ENCODE data around the gene SNCG. TPM values are rescaled to one million over a fixed set of nuclear protein-coding genes. Genes with fewer than 3 reads are reported as not detected.

Gene SNCG
- total RNA-seq = 10 to 100 TPM in 2 of 4 donors, 1 to 10 TPM in 2; 5.3 to 32.4 (median 11.4) TPM

DNA sequence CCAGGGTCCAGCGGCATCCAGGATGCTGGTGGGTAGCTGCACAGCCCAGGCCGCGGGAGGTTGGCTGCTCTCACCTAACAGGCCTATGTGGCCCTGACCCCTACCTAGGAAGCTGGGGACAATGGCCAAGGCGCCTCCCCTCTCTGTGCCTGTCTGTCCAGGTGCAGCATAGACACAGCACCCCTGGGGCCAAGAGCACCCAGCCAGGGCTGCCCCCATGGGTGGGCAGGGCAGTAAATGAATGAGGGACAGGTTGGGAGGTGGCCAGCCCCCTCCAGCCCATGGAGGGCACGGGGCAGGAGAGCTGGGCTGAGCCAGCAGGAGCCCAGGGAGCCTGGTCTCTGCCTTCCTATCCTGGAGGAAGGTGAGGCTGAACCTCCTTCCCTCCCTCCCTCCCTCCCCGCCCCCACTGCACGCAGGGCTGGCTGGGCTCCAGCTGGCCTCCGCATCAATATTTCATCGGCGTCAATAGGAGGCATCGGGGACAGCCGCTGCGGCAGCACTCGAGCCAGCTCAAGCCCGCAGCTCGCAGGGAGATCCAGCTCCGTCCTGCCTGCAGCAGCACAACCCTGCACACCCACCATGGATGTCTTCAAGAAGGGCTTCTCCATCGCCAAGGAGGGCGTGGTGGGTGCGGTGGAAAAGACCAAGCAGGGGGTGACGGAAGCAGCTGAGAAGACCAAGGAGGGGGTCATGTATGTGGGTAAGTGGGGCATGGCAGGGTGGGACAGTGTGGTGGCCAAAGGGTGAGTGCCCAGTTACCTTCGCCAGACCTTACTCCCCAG, at the start of gene SNCG:
Gene SNCG, plus strand, starts transcription at position 484 of the 785 bp plus-strand sequence. Its CDS starts 99 bp downstream, at position 583.
- no peak for DNase-seq
- no peaks in the 10 kb centered on the region for H3K27me3 ChIP-seq
- H3K4me1 ChIP-seq = peaks cover 32 to 98% (median 52%) of the 10 kb centered on the region in 3 donors
- intact Hi-C loops (cut with DNase I) = no loop called here
- peak within 1 kb of the TSS; percentile 14 to 54 (median 36) for H3K4me3 ChIP-seq
- H3K36me3 ChIP-seq = no peaks in the 10 kb centered on the region
- TF ChIP-seq, protein P1, sequence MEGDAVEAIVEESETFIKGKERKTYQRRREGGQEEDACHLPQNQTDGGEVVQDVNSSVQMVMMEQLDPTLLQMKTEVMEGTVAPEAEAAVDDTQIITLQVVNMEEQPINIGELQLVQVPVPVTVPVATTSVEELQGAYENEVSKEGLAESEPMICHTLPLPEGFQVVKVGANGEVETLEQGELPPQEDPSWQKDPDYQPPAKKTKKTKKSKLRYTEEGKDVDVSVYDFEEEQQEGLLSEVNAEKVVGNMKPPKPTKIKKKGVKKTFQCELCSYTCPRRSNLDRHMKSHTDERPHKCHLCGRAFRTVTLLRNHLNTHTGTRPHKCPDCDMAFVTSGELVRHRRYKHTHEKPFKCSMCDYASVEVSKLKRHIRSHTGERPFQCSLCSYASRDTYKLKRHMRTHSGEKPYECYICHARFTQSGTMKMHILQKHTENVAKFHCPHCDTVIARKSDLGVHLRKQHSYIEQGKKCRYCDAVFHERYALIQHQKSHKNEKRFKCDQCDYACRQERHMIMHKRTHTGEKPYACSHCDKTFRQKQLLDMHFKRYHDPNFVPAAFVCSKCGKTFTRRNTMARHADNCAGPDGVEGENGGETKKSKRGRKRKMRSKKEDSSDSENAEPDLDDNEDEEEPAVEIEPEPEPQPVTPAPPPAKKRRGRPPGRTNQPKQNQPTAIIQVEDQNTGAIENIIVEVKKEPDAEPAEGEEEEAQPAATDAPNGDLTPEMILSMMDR (IDR thresholded peaks at IDR 0.05) = no peak
- TF ChIP-seq POLR2A (IDR thresholded peaks at IDR 0.05) = no peak
- H3K9me3 ChIP-seq = no peaks in the 10 kb centered on the region
- H3K27ac ChIP-seq = peak within 1 kb of the TSS; percentile 42 to 86 (median 78)
- 29 to 60% methylated on average over 1 to 2 of the region's 22 CpGs for whole genome bisulfite sequencing, 2 donors

DNA sequence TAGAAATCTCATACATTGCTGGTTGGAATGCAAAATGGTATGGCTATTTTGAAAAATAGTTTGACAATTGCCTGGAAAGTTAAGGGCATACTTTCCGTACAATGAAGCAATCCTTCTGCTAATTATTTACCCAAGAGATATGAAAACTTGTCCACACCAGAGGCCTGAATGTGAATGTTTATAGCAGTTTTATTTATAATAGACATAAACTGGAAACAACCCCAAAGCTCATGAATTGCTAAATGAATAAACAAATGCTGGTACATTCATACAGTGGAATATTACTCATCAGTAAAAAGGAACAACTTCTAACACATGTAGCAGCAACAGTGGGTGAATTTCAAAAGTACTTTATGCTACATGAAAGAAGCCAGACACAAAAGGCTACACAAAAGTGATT, 43.7 kb upstream of the SNCG start:
- no peak for TF ChIP-seq POLR2A (IDR thresholded peaks at IDR 0.05)
- TF ChIP-seq, protein P1 (IDR thresholded peaks at IDR 0.05) = no peak
- WGBS, 2 donors = 76 to 94% methylated on average over 1 of the region's 1 CpG
- Histone ChIP-seq H3K27me3 (no peaks in the 10 kb centered on the region), H3K4me1 (peaks cover 0 to 8% (median 6%) of the 10 kb centered on the region in 3 donors), H3K9me3 (no peaks in the 10 kb centered on the region), H3K36me3 (peaks cover 0 to 71% (median 0%) of the 10 kb centered on the region in 3 donors), H3K4me3 (no peak overlapping the region), H3K27ac (no peak overlapping the region)
- intact Hi-C loops (cut with DNase I) = no loop called here
- no peak for DNase-seq

GRCh38 chr10:86918022-86918471, 40.4 kb upstream of the SNCG start:
- WGBS, 2 donors = 16 to 28% methylated on average over 3 to 5 of the region's 5 CpGs
- intact Hi-C loops (cut with DNase I) = no loop called here
- Histone ChIP-seq H3K27me3 (no peaks in the 10 kb centered on the region), H3K27ac (peak overlapping the region in 3 of 4 donors; percentile 25 to 74 (median 59)), H3K9me3 (no peaks in the 10 kb centered on the region), H3K36me3 (peaks cover 0 to 87% (median 0%) of the 10 kb centered on the region in 3 donors), H3K4me3 (no peak overlapping the region), H3K4me1 (peaks cover 0 to 8% (median 6%) of the 10 kb centered on the region in 3 donors)
- DNase-seq = no peak
- TF ChIP-seq POLR2A (IDR thresholded peaks at IDR 0.05) = no peak
- TF ChIP-seq, protein P1 (IDR thresholded peaks at IDR 0.05) = no peak

DNA sequence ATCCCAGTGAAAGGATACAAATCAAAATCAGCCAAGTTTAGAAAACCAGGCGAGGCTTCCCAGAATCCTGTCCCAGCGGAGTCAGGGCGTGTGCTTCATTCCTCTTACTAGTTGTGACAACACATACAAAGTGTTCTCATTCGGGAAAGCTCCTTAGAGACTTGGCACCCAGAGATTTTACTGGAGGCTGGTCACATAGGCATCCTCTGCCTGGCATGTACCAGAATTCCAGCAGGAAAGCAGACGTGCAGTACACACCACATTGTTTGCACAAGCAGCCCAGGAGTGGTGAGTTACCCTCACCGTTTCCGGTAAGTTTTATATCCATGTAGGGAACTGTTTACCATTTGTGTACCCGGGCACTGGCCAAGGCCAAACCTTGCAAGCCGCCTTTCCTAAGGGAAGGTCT, 35.8 kb upstream of the SNCG start:
- no peak for TF ChIP-seq POLR2A (IDR thresholded peaks at IDR 0.05)
- TF ChIP-seq, protein P1 (IDR thresholded peaks at IDR 0.05) = no peak
- DNase-seq = no peak
- Histone ChIP-seq H3K4me1 (peaks cover 0 to 9% (median 8%) of the 10 kb centered on the region in 3 donors), H3K4me3 (no peak overlapping the region), H3K36me3 (peaks cover 0 to 67% (median 0%) of the 10 kb centered on the region in 3 donors), H3K27me3 (no peaks in the 10 kb centered on the region), H3K27ac (no peak overlapping the region), H3K9me3 (no peaks in the 10 kb centered on the region)
- intact Hi-C loops (cut with DNase I) = no loop called here
- 60 to 73% methylated on average over 5 to 9 of the region's 9 CpGs for WGBS, 2 donors
